ENCODE measurements around the gene NODAL. TPM values are rescaled to one million over a fixed set of nuclear protein-coding genes. Genes with fewer than 3 reads are reported as not detected.

NODAL gene
- total RNA-seq, 2 experiments from 2014 or later, result not detected

GRCh38 chr10:70475661-70476060 lies 34.2 kb upstream of the NODAL start:
- H3K9me3 Mint-ChIP-seq, result no peaks in the 10 kb centered on the region
- TF ChIP-seq CTCF (IDR thresholded peaks at IDR 0.05), result no peak
- CTCF ChIA-PET, result interaction anchor here (2.5 kb wide), 1 partner anchor 14 kb away, joined by 8 read pairs; no protein-coding TSS in a partner anchor
- DNase-seq, result no peak
- no peaks in the 10 kb centered on the region for H3K36me3 Mint-ChIP-seq (ENCODE audit: low read depth)
- no peak overlapping the region for H3K27ac Mint-ChIP-seq
- intact Hi-C loops (cut with DNase I, micrococcal nuclease), result loop anchor here in 1 of 2 experiments (5.0 kb wide), 2 partner anchors 243 to 342 kb away; partner anchors contain the start of genes PPA1 and SGPL1
- no peak overlapping the region for H3K4me3 ChIP-seq (ENCODE audit: low read length)
- no peak for ATAC-seq (ENCODE audit: poor library complexity)
- no peak overlapping the region for H3K4me3 Mint-ChIP-seq
- peaks cover 43% of the 10 kb centered on the region for H3K4me1 ChIP-seq (ENCODE audit: insufficient read depth, low read length)
- H3K27me3 ChIP-seq (ENCODE audit: control insufficient read depth in 1 of 2, insufficient read depth in 2 of 2, low read length in 2 of 2), result no peaks in the 10 kb centered on the region
- no peaks in the 10 kb centered on the region for H3K9me3 ChIP-seq (ENCODE audit: control insufficient read depth in 1 of 2, insufficient read depth in 1 of 2, low read length in 2 of 2)
- H3K27me3 Mint-ChIP-seq, result no peaks in the 10 kb centered on the region
- H3K4me1 Mint-ChIP-seq (ENCODE audit: low read depth), result peaks cover 52% of the 10 kb centered on the region
- H3K36me3 ChIP-seq (ENCODE audit: insufficient read depth, low read length), result no peaks in the 10 kb centered on the region
- POLR2A ChIA-PET, result no interaction called here
- no peak overlapping the region for H3K27ac ChIP-seq (ENCODE audit: low read depth in 1 of 2, low read length in 2 of 2)

DNA sequence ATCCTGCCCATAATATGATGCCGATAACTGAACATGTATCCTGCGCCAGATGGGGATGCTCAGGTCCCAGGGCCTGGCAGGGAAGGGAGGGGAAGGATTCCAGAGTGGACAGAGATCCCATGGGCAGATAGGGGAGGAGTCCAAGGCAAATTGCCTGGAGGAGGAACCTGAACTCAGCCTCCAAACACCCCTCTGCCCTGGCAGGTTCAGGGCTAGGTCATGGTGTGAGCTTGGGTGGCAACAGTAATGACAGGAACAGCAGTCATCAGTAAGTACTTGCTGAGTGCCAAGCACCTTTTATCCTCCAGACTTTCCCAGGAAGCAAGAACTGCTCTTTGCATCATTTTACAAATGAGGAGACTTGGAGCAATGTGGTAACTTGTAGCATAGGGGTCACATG lies 33.3 kb upstream of the NODAL start:
- Mint-ChIP-seq H3K4me3 (no peak overlapping the region), H3K36me3 (ENCODE audit: low read depth) (no peaks in the 10 kb centered on the region), H3K27ac (no peak overlapping the region), H3K9me3 (no peaks in the 10 kb centered on the region), H3K4me1 (ENCODE audit: low read depth) (peaks cover 43% of the 10 kb centered on the region), H3K27me3 (no peaks in the 10 kb centered on the region)
- H3K4me3 ChIP-seq (ENCODE audit: low read length), result no peak overlapping the region
- H3K9me3 ChIP-seq (ENCODE audit: control insufficient read depth in 1 of 2, insufficient read depth in 1 of 2, low read length in 2 of 2), result no peaks in the 10 kb centered on the region
- H3K27me3 ChIP-seq (ENCODE audit: control insufficient read depth in 1 of 2, insufficient read depth in 2 of 2, low read length in 2 of 2), result no peaks in the 10 kb centered on the region
- intact Hi-C loops (cut with DNase I, micrococcal nuclease), result loop anchor here in 1 of 2 experiments (5.0 kb wide), 2 partner anchors 242 to 343 kb away; partner anchors contain the start of genes PPA1 and SGPL1
- ATAC-seq (ENCODE audit: poor library complexity), result no peak
- CTCF ChIA-PET, result interaction anchor here (2.5 kb wide), 1 partner anchor 13 kb away, joined by 8 read pairs; no protein-coding TSS in a partner anchor
- no peaks in the 10 kb centered on the region for H3K36me3 ChIP-seq (ENCODE audit: insufficient read depth, low read length)
- peaks cover 34% of the 10 kb centered on the region for H3K4me1 ChIP-seq (ENCODE audit: insufficient read depth, low read length)
- TF ChIP-seq CTCF (IDR thresholded peaks at IDR 0.05), result no peak
- H3K27ac ChIP-seq (ENCODE audit: low read depth in 1 of 2, low read length in 2 of 2), result no peak overlapping the region
- POLR2A ChIA-PET, result no interaction called here
- DNase-seq, result no peak

DNA sequence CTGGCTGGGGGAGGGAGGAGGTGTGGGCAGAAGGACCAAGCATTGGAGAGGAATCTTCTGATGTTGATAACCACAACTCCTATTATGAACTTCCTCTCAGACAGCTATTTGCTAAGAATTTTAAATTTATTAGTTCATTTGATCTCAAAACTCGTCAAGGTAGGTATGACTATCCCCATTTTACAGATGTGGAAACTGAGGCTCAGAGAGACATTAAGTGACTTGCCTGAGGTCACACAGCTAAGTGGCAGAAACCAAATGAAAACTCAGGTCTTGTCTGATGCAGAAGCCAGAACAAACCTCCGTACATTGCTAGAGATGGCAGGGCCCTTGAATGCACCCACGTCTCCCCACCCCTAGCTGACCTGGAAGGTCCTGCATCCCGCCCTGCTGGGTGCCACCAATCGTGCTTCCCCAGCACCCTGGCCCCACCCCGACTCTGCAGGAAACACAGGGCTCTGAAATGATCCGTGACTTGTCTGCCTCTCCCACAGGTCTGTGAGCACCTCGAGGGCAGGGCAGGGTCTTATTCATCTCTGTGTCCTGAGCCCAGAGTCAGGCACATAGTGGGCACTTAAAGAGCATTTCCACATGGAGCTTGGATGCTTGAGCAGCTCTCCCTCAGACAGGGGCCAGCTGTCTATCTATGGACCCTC lies 31.4 kb upstream of the NODAL start:
- Mint-ChIP-seq H3K4me1 (ENCODE audit: low read depth) (peaks cover 33% of the 10 kb centered on the region), H3K36me3 (ENCODE audit: low read depth) (no peaks in the 10 kb centered on the region), H3K9me3 (no peaks in the 10 kb centered on the region), H3K27me3 (no peaks in the 10 kb centered on the region), H3K4me3 (no peak overlapping the region), H3K27ac (no peak overlapping the region)
- ChIA-PET CTCF (no interaction called here), POLR2A (no interaction called here)
- Histone ChIP-seq H3K27ac (ENCODE audit: low read depth in 1 of 2, low read length in 2 of 2) (no peak overlapping the region), H3K4me1 (ENCODE audit: insufficient read depth, low read length) (peaks cover 19% of the 10 kb centered on the region), H3K27me3 (ENCODE audit: control insufficient read depth in 1 of 2, insufficient read depth in 2 of 2, low read length in 2 of 2) (no peaks in the 10 kb centered on the region), H3K9me3 (ENCODE audit: control insufficient read depth in 1 of 2, insufficient read depth in 1 of 2, low read length in 2 of 2) (no peaks in the 10 kb centered on the region), H3K4me3 (ENCODE audit: low read length) (no peak overlapping the region), H3K36me3 (ENCODE audit: insufficient read depth, low read length) (no peaks in the 10 kb centered on the region)
- intact Hi-C loops (cut with DNase I, micrococcal nuclease), result no loop called here
- DNase-seq (no peak), ATAC-seq (ENCODE audit: poor library complexity) (no peak)
- no peak for TF ChIP-seq CTCF (IDR thresholded peaks at IDR 0.05)
